CD4-positive, alpha-beta T cell (primary cell): Measurements from ENCODE around the gene YJU2. TPM values are rescaled to one million over a fixed set of nuclear protein-coding genes. Genes with fewer than 3 reads are reported as not detected.

Experiments
- ATAC-seq: fragments of 200-7000 bp; cut with Tn5 transposase; one replicate; pipeline ENCODE4 v1.10.0; 2022; ENCODE audit warnings: mild to moderate bottlenecking; ENCODE audit not compliant: poor library complexity
- CTCF ChIA-PET: fragments of 350-600 bp; sonication (Branson Sonifier 250); formaldehyde crosslinking; loops from one replicate; lab custom pipeline; 2021; ENCODE audit warnings: antibody characterized with exemption, inconsistent platforms; lab: Charles Lee
- POLR2A ChIA-PET: fragments of 350-600 bp; sonication (Branson Sonifier 250); formaldehyde crosslinking; loops from one replicate; lab custom pipeline; 2021; ENCODE audit warnings: antibody characterized with exemption, inconsistent platforms; lab: Charles Lee
- DNase-seq, 14 experiments: peaks; one replicate each; pipeline ENCODE4 v3.0.0-alpha.2; 2013 to 2020; ENCODE audit warnings: mixed read lengths in 2 of 14
- H3K27ac ChIP-seq, 2 donors: one replicate each; pipeline versions ENCODE4 v1.5.1 to v1.7.0; 2013; ENCODE audit warnings: low read length in 2 of 2, low read depth in 1 of 2, mild to moderate bottlenecking in 1 of 2
- H3K27me3 ChIP-seq, 2 experiments: 1 replicate in 1 of 2; 2 replicates in 1 of 2; pipeline versions ENCODE4 v1.6.1 to v1.7.0; 2013; ENCODE audit warnings: low read length in 2 of 2, control low read depth in 1 of 2, mild to moderate bottlenecking in 1 of 2, moderate library complexity in 1 of 2; ENCODE audit not compliant: insufficient read depth in 2 of 2, control insufficient read depth in 1 of 2
- H3K36me3 ChIP-seq: one replicate; pipeline ENCODE4 v1.6.1; 2013; ENCODE audit warnings: low read length, control low read depth; ENCODE audit not compliant: insufficient read depth
- H3K4me1 ChIP-seq: one replicate; pipeline ENCODE4 v1.6.1; 2013; ENCODE audit warnings: low read length, control low read depth; ENCODE audit not compliant: insufficient read depth
- H3K4me3 ChIP-seq: one replicate; pipeline ENCODE4 v1.5.1; 2013; ENCODE audit warnings: mild to moderate bottlenecking, low read length, moderate library complexity
- H3K9me3 ChIP-seq, 2 experiments: 1 replicate in 1 of 2; 2 replicates in 1 of 2; pipeline versions ENCODE4 v1.6.1 to v1.7.0; 2013; ENCODE audit warnings: low read length in 2 of 2, mild to moderate bottlenecking in 2 of 2, control low read depth in 1 of 2, moderate library complexity in 1 of 2; ENCODE audit not compliant: control insufficient read depth in 1 of 2, insufficient read depth in 1 of 2
- H3K27ac Mint-ChIP-seq: one replicate; pipeline ENCODE4 v1.8.0; 2020; ENCODE audit warnings: mixed read lengths
- H3K27me3 Mint-ChIP-seq: one replicate; pipeline ENCODE4 v1.8.0; 2021; ENCODE audit warnings: mixed read lengths
- H3K36me3 Mint-ChIP-seq: one replicate; pipeline ENCODE4 v1.8.0; 2021; ENCODE audit warnings: low read depth, mixed read lengths
- H3K4me1 Mint-ChIP-seq: one replicate; pipeline ENCODE4 v1.8.0; 2021; ENCODE audit warnings: low read depth, mixed read lengths
- H3K4me3 Mint-ChIP-seq: one replicate; pipeline ENCODE4 v1.8.0; 2020; ENCODE audit warnings: mild to moderate bottlenecking, mixed read lengths
- H3K9me3 Mint-ChIP-seq: one replicate; pipeline ENCODE4 v1.8.0; 2020; ENCODE audit warnings: mixed read lengths
- CTCF ChIP-seq: fragments of 200-600 bp; IDR thresholded peaks from one replicate; pipeline ENCODE4 v1.8.0; 2022; ENCODE audit warnings: antibody characterized with exemption, mild to moderate bottlenecking
- intact Hi-C, 2 experiments: fragments of 100-400 bp; cut with DNase I in 1 of 2; cut with micrococcal nuclease in 1 of 2; formaldehyde crosslinking; loops; one replicate each; pipeline versions ENCODE4 v1.15.1 to v1.9.0; 2023 to 2025; cut with DNase I, micrococcal nuclease
- total RNA-seq, 174 experiments: library from RNA in 2 of 174; stranded (reverse) in 2 of 174; gene quantifications; one replicate each; pipeline ENCODE4 v1.2.3 and lab custom pipeline; 2021 to 2026

The YJU2 gene
- total RNA-seq, 2 experiments from 2014 or later: 32.9 to 33.7 TPM

- Histone ChIP-seq H3K27ac (no peak overlapping the region), H3K4me1 (peaks cover under 1% of the 10 kb centered on the region), H3K4me3 (no peak overlapping the region), H3K27me3 (no peaks in the 10 kb centered on the region), H3K9me3 (peaks cover 0 to 13% of the 10 kb centered on the region in 2 experiments), H3K36me3 (no peaks in the 10 kb centered on the region)
- ATAC-seq (no peak), DNase-seq (no peak)
- H3K4me1 Mint-ChIP-seq: no peaks in the 10 kb centered on the region
- ChIA-PET POLR2A (no interaction called here), CTCF (no interaction called here)
- no peak for TF ChIP-seq CTCF
- no peaks in the 10 kb centered on the region for H3K27me3 Mint-ChIP-seq
- intact Hi-C loops: no loop called here
- H3K9me3 Mint-ChIP-seq: no peaks in the 10 kb centered on the region
- H3K27ac Mint-ChIP-seq: no peak overlapping the region
- no peak overlapping the region for H3K4me3 Mint-ChIP-seq
- no peaks in the 10 kb centered on the region for H3K36me3 Mint-ChIP-seq
Measured at GRCh38 chr19:4220188-4220587, 26.7 kb upstream of the YJU2 start.

GRCh38 chr19:4224470-4224869 lies 22.4 kb upstream of the YJU2 start:
- TF ChIP-seq CTCF: no peak
- Mint-ChIP-seq H3K36me3 (no peaks in the 10 kb centered on the region), H3K9me3 (no peaks in the 10 kb centered on the region), H3K27ac (no peak overlapping the region), H3K27me3 (peaks cover 6% of the 10 kb centered on the region), H3K4me1 (no peaks in the 10 kb centered on the region), H3K4me3 (no peak overlapping the region)
- H3K9me3 ChIP-seq: peaks cover 0 to 5% of the 10 kb centered on the region in 2 experiments
- intact Hi-C loops: no loop called here
- H3K4me3 ChIP-seq: no peak overlapping the region
- DNase-seq (no peak), ATAC-seq (no peak)
- CTCF ChIA-PET: no interaction called here
- no peaks in the 10 kb centered on the region for H3K36me3 ChIP-seq
- H3K27me3 ChIP-seq: peaks cover 8 to 16% of the 10 kb centered on the region in 2 experiments
- H3K27ac ChIP-seq: no peak overlapping the region
- peaks cover 7% of the 10 kb centered on the region for H3K4me1 ChIP-seq
- POLR2A ChIA-PET: no interaction called here

- CTCF ChIA-PET: no interaction called here
- POLR2A ChIA-PET: no interaction called here
Measured at GRCh38 chr19:4225885-4226284, 21.0 kb upstream of the YJU2 start.

More at GRCh38 chr19:4225885-4226284, 21.0 kb upstream of the YJU2 start:
- intact Hi-C loops: no loop called here
- Histone ChIP-seq H3K27ac (no peak overlapping the region), H3K4me1 (peaks cover 9% of the 10 kb centered on the region), H3K27me3 (peaks cover 10 to 22% of the 10 kb centered on the region in 2 experiments), H3K4me3 (no peak overlapping the region), H3K36me3 (no peaks in the 10 kb centered on the region), H3K9me3 (peaks cover 0 to 10% of the 10 kb centered on the region in 2 experiments)
- TF ChIP-seq CTCF: no peak
- Mint-ChIP-seq H3K27me3 (peaks cover 15% of the 10 kb centered on the region), H3K27ac (no peak overlapping the region), H3K4me1 (no peaks in the 10 kb centered on the region), H3K4me3 (no peak overlapping the region), H3K9me3 (no peaks in the 10 kb centered on the region), H3K36me3 (no peaks in the 10 kb centered on the region)
- DNase-seq (no peak), ATAC-seq (no peak)
